IgD-negative memory B cell (primary cell): Measurements from ENCODE around the gene ZFP57. TPM values are rescaled to one million over a fixed set of nuclear protein-coding genes. Genes with fewer than 3 reads are reported as not detected.

ENCODE experiments used
- H3K27ac Mint-ChIP-seq, 3 donors: one replicate each; pipeline ENCODE4 v1.8.0; 2020 to 2022; ENCODE audit warnings: mild to moderate bottlenecking in 3 of 3, mixed read lengths in 3 of 3, moderate library complexity in 1 of 3
- H3K27me3 Mint-ChIP-seq: one replicate; pipeline ENCODE4 v1.8.0; 2021; ENCODE audit warnings: mixed read lengths
- H3K36me3 Mint-ChIP-seq: one replicate; pipeline ENCODE4 v1.8.0; 2020; ENCODE audit warnings: mild to moderate bottlenecking, mixed read lengths
- H3K4me1 Mint-ChIP-seq, 3 donors: one replicate each; pipeline ENCODE4 v1.8.0; 2020 to 2022; ENCODE audit warnings: mixed read lengths in 3 of 3, mild to moderate bottlenecking in 1 of 3
- H3K4me3 Mint-ChIP-seq, 4 donors: one replicate each; pipeline ENCODE4 v1.8.0; 2020 to 2022; ENCODE audit warnings: mild to moderate bottlenecking in 4 of 4, mixed read lengths in 4 of 4, moderate library complexity in 3 of 4
- H3K9me3 Mint-ChIP-seq, 3 donors: one replicate each; pipeline ENCODE4 v1.8.0; 2020 to 2021; ENCODE audit warnings: mixed read lengths in 3 of 3, mild to moderate bottlenecking in 1 of 3
- polyA plus RNA-seq: library from polyadenylated mRNA; unstranded; fragments of 300-500 nt; fragmentation: Illumina TruSeq; gene quantifications from one replicate; pipeline ENCODE4 v1.2.3, GENCODE V29; 2021

Gene ZFP57
- polyA plus RNA-seq, 1 donor from 2014 or later: 1.3 TPM

DNA sequence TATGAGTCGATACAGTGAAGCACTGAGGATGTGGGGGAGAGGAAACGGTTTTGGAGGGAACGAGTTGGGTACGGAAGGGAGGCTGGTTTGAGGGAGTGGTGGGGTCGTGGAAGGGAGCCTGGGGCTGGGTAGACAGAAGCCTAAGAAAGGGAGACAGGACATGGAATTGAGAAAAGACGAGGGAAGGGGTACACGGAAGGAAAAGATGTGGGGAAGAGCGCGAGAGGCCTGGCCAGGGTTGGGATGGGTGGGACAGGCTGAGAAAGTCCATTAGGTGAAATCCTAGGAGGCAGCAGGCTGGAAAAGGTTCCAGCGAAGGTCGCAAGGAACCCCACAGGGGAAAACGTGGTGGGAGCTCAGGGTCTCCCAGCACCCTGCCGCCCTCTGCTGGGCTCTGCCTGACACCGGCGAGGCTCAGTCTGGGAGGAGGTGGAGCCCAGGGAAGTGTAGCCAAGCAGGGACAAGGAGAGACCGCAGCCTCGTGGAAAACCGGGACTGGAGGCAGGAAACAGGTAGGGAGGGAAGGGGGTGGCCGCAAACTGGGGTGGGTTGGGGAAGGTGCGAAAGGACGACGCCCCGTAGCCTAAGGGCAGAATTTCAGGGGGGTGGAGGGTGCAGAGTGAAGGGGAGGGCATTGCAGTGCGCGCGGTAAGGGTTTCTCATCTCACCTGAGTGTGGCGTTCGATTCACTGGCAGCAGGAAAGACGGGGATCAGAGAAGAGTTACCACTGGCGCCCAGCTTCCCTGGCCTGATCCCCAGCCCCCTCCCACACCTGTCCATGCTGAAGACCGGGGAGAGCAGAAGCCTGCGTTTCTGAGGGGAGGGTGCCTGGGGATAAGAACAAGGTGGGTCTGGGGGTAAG, 52.3 kb downstream of the ZFP57 start:
- peaks cover 2% of the 10 kb centered on the region for H3K36me3 Mint-ChIP-seq
- H3K27ac Mint-ChIP-seq: peak overlapping the region in 1 of 3 donors; percentile 39
- peak overlapping the region; percentile 81 to 96 (median 86) for H3K4me3 Mint-ChIP-seq
- no peaks in the 10 kb centered on the region for H3K9me3 Mint-ChIP-seq
- H3K27me3 Mint-ChIP-seq: peaks cover 3% of the 10 kb centered on the region
- H3K4me1 Mint-ChIP-seq: peaks cover 18 to 31% (median 22%) of the 10 kb centered on the region in 3 donors

DNA sequence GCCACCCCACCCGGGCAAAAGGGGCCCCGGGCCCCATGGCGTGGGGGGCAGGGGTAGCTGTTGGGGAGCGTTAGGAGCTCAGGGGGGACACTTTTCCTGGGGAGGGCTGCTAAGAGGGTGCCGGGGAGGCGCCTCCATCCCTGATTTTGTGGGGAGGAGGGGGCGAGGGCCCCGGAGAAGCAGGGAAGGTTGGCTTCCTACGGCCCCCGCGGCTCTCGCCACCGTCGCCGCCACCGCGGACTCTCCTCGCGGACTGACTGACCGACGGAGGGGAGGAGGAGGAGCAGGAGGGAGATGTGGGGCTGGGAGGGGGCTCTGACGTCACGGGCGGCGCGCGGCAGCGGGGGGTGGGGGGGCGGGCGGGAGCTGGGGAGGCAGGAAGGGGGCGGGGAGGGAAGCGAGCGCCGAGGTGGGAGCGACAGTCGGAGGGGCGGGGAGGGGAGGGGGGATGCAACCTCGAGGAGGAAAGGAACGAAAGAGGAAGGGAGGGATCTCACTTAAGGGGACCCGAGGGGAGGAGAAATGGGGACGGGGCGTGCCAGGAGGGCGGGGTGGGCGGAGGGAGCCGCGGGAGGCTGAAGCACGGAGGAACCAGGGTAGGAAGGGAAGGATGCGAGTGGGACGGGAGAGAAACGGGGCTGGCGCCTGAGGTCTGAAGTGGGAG, 53.1 kb downstream of the ZFP57 start:
- H3K36me3 Mint-ChIP-seq: peaks cover 4% of the 10 kb centered on the region
- no peaks in the 10 kb centered on the region for H3K9me3 Mint-ChIP-seq
- H3K27ac Mint-ChIP-seq: peak overlapping the region in 1 of 3 donors; percentile 39
- H3K4me1 Mint-ChIP-seq: peaks cover 14 to 29% (median 17%) of the 10 kb centered on the region in 3 donors
- H3K27me3 Mint-ChIP-seq: peaks cover 3% of the 10 kb centered on the region
- peak overlapping the region; percentile 81 to 96 (median 86) for H3K4me3 Mint-ChIP-seq

DNA sequence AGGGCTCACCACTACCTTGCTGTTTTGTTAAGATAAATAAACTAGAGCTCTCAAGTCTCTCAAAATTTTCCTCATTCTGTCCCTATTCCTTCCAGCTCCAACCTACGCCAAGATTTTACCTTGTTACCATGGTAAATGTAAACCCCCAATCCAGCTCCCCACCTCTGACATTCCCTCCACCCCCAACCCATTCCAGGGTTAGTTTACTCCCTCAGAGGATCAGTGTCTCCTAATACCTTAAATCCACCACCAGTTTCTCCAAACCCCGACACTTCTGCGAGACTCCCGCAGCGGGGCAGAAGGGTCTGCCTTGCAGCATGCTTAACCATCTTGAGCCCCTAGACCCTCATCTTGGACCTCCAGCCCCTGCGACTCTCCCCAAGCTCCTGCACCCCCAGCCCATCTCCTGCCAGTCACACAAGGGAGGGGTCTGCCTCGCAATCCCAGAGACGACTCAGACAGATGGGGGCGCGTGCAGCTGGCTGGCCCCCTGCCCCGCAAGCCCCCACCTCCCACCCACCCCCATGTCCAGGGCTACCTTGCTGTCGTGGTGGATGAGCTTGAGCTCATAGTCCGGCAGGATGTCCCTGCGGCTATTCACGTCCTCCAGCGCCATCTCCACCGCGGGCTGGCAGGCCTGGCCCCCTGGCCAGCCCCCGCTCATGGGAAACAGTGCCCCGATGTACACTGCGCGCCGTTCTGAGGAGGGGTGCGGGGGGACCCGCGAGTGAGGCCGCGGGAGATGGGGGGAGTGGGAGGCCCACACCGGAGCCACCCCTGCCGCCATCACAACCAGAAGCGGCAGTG, 53.8 kb downstream of the ZFP57 start:
- Mint-ChIP-seq H3K27ac (peak overlapping the region in 1 of 3 donors; percentile 35), H3K27me3 (peaks cover 3% of the 10 kb centered on the region), H3K9me3 (no peaks in the 10 kb centered on the region), H3K4me3 (peak overlapping the region; percentile 63 to 86 (median 70)), H3K36me3 (peaks cover 4% of the 10 kb centered on the region), H3K4me1 (peaks cover 13 to 28% (median 17%) of the 10 kb centered on the region in 3 donors)

DNA sequence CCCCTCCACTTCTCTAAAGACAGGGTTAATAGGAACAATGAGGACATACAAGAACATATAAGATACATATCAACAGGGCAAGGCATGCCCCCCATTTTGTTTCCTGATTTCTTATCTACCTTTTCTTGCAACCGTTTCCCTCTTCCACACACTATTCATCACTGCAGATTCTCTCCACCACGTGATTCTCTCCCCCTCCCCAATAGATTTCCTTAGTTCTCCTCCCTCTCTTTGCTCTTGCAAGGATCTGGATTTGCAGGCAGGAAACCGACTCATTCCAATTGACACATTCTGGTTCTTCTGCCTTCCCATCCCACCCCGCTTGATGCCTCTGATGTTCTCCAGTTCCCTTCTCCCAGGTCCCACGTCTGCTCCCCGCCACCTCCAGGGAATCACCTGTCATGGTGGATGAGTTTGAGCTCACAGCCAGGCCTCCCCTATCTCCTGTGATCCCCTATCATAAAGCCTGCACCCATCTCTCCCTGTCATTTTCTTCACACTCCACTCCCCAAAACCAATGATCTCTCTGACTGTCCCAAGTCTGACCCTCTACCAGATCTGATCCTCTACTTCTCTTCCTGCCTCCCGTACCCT, 55.5 kb downstream of the ZFP57 start:
- peak overlapping the region in 1 of 4 donors; percentile 70 for H3K4me3 Mint-ChIP-seq
- peaks cover 3% of the 10 kb centered on the region for H3K27me3 Mint-ChIP-seq

DNA sequence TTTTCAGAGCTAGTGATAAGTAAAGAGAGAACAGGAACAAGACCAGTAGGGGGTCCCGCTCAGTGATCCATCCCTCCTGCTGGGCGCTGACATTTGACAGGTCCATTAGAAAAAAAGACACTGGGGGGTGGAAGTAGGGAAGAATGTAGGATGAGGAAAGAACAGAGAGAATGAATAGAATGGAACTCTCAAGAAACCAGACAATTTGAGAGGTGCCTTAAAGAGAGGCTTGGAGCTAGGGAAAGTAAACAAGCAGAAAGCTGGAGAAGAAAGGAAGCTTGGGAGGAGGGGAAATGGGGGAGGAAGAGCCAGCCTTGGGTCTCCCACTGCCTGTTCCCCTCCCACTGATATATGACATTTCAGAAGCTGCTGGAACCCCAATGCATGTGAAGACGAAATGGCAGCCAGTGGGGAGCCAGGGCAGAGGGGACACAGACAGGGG, 56.4 kb downstream of the ZFP57 start:
- Mint-ChIP-seq H3K4me1 (peaks cover 0 to 10% (median 10%) of the 10 kb centered on the region in 3 donors), H3K27ac (peak overlapping the region in 1 of 3 donors; percentile 73), H3K4me3 (no peak overlapping the region), H3K27me3 (peaks cover 3% of the 10 kb centered on the region), H3K36me3 (peaks cover 6% of the 10 kb centered on the region), H3K9me3 (no peaks in the 10 kb centered on the region)

More for the DNA sequence above, 55.5 kb downstream of the ZFP57 start:
- Mint-ChIP-seq H3K27ac (peak overlapping the region in 1 of 3 donors; percentile 59), H3K36me3 (peaks cover 6% of the 10 kb centered on the region), H3K9me3 (no peaks in the 10 kb centered on the region), H3K4me1 (peaks cover under 1 to 14% (median 13%) of the 10 kb centered on the region in 3 donors)

Other genes starting within 250 kb of the ZFP57 start
- not detected for gene OR10C1, start 241.8 kb downstream of the ZFP57 start, polyA plus RNA-seq
- gene OR11A1, start 224.1 kb downstream of the ZFP57 start, polyA plus RNA-seq: not detected
- not detected for gene OR2H1, start 224.0 kb downstream of the ZFP57 start, polyA plus RNA-seq
- not detected for gene MAS1L, start 193.2 kb downstream of the ZFP57 start, polyA plus RNA-seq
- gene UBD, start 121.4 kb downstream of the ZFP57 start, polyA plus RNA-seq: not detected
- gene OR2H2, start 96.0 kb downstream of the ZFP57 start, polyA plus RNA-seq: not detected
- gene GABBR1, start 48.0 kb downstream of the ZFP57 start, polyA plus RNA-seq: 6.8 TPM
- gene MOG, start 24.1 kb downstream of the ZFP57 start, polyA plus RNA-seq: not detected
- gene HLA-F, start 42.3 kb upstream of the ZFP57 start, polyA plus RNA-seq: 393 TPM
- 3.5 TPM for gene HLA-G, start 146.7 kb upstream of the ZFP57 start, polyA plus RNA-seq